Colonic mucosa (tissue), 4 donors: ENCODE measurements around the gene PXMP2. TPM values are rescaled to one million over a fixed set of nuclear protein-coding genes. Genes with fewer than 3 reads are reported as not detected.
"Not testable (repeated sequence)": the region's sequence is repeated elsewhere in the genome, so short reads cannot be mapped to it uniquely, and the experiment has no call there.

Source experiments
- DNase-seq: peaks from one replicate; pipeline ENCODE4 v3.0.0-alpha.2; 2020
- H3K27ac ChIP-seq: fragments of 200-600 bp; one replicate; pipeline ENCODE4 v1.8.0; 2021
- H3K27me3 ChIP-seq: fragments of 200-600 bp; one replicate; pipeline ENCODE4 v1.8.0; 2021
- H3K36me3 ChIP-seq: fragments of 200-600 bp; one replicate; pipeline ENCODE4 v1.8.0; 2021
- H3K4me1 ChIP-seq: fragments of 200-600 bp; one replicate; pipeline ENCODE4 v1.8.0; 2021; ENCODE audit warnings: mild to moderate bottlenecking
- H3K4me3 ChIP-seq: fragments of 200-600 bp; one replicate; pipeline ENCODE4 v1.8.0; 2021
- H3K9ac ChIP-seq, 2 donors: one replicate each; pipeline ENCODE4 v1.7.0; 2013; ENCODE audit warnings: control low read depth in 2 of 2, low read depth in 2 of 2, low read length in 2 of 2
- H3K9me3 ChIP-seq: fragments of 200-600 bp; one replicate; pipeline ENCODE4 v1.8.0; 2021
- intact Hi-C: fragments of 100-400 bp; cut with DNase I; formaldehyde crosslinking; loops from one replicate; pipeline ENCODE4 v1.14.1; 2022
- total RNA-seq, 2 donors: library from RNA; stranded (reverse); fragmentation: NEBNext Ultra II Directional in 1 of 2; extraction: Animal tissue kit (Norgen Biotek cat#: 25700) in 1 of 2; gene quantifications; one replicate each; pipeline ENCODE4 v1.2.1, GENCODE V29; 2021
- TF ChIP-seq, protein P1 (sequence below): fragments of 200-600 bp; IDR thresholded peaks from one replicate; pipeline ENCODE4 v1.8.0; 2022; ENCODE audit warnings: antibody characterized with exemption, mild to moderate bottlenecking
- donor health status: healthy.
- donor health status: DM: no; HTN: no; CAD: no.
- donor health status: DM: no; HTN: no; CAD: no.

PXMP2 gene
- total RNA-seq, 2 donors from 2014 or later, result 64.1 to 82.7 TPM

DNA sequence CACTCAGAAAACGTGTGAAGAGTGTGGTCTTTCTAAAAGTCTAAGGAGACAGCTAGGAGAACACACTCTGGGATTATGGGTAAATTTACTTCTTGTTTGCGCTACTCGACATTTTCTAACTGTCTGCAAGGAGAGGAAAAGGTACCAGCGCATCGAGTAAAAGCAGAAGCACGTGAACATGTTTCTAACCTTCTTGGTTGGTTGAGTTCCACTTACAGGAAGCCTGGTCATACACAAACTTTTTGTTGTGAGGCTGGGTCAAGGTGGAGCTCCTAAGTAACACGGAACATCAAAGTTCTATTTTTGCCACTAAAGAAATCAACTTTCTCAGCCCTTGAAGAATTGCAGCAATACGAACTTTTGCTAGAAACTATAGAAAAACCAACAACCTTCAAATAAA is 54.2 kb downstream of the PXMP2 start:
- Histone ChIP-seq H3K9me3 (no peaks in the 10 kb centered on the region), H3K9ac (no peak overlapping the region), H3K27ac (no peak overlapping the region), H3K36me3 (peaks cover 35% of the 10 kb centered on the region), H3K4me3 (no peak overlapping the region), H3K27me3 (no peaks in the 10 kb centered on the region), H3K4me1 (no peaks in the 10 kb centered on the region)
- TF ChIP-seq, protein P1, sequence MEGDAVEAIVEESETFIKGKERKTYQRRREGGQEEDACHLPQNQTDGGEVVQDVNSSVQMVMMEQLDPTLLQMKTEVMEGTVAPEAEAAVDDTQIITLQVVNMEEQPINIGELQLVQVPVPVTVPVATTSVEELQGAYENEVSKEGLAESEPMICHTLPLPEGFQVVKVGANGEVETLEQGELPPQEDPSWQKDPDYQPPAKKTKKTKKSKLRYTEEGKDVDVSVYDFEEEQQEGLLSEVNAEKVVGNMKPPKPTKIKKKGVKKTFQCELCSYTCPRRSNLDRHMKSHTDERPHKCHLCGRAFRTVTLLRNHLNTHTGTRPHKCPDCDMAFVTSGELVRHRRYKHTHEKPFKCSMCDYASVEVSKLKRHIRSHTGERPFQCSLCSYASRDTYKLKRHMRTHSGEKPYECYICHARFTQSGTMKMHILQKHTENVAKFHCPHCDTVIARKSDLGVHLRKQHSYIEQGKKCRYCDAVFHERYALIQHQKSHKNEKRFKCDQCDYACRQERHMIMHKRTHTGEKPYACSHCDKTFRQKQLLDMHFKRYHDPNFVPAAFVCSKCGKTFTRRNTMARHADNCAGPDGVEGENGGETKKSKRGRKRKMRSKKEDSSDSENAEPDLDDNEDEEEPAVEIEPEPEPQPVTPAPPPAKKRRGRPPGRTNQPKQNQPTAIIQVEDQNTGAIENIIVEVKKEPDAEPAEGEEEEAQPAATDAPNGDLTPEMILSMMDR, result no peak
- no peak for DNase-seq
- intact Hi-C loops, result no loop called here

GRCh38 chr12:132743831-132744230 is 56.4 kb downstream of the PXMP2 start:
- Histone ChIP-seq H3K27ac (no peak overlapping the region), H3K9me3 (no peaks in the 10 kb centered on the region), H3K4me1 (no peaks in the 10 kb centered on the region), H3K4me3 (no peak overlapping the region), H3K9ac (no peak overlapping the region), H3K36me3 (peaks cover 38% of the 10 kb centered on the region), H3K27me3 (no peaks in the 10 kb centered on the region)
- TF ChIP-seq, protein P1, result no peak
- intact Hi-C loops, result no loop called here
- no peak for DNase-seq

DNA sequence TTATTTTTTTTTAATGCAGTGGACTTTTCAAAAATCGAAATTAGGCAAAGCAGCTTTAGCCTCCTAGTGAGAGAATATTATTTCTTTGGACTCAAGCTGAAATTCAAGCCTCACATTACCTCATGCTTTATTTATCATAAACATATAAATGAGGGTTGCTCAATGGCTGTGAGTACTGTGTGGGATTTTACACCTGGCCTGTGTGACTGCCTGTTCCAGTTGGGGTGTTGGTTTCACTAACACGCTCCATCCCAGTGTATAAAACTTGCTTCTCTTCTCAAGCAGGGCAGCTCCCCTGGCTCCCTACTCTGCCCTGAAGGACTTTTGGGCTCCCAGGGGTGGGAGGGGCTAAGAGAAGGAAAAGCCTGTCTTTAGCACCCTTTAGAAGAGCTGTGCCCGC is 59.2 kb downstream of the PXMP2 start:
- intact Hi-C loops, result no loop called here
- Histone ChIP-seq H3K36me3 (peaks cover 32% of the 10 kb centered on the region), H3K4me1 (no peaks in the 10 kb centered on the region), H3K27ac (no peak overlapping the region), H3K9ac (no peak overlapping the region), H3K27me3 (no peaks in the 10 kb centered on the region), H3K4me3 (no peak overlapping the region), H3K9me3 (no peaks in the 10 kb centered on the region)
- no peak for DNase-seq
- TF ChIP-seq, protein P1, result no peak

- Histone ChIP-seq H3K9me3 (no peaks in the 10 kb centered on the region), H3K36me3 (peaks cover 29% of the 10 kb centered on the region), H3K4me3 (no peak overlapping the region), H3K27ac (no peak overlapping the region), H3K27me3 (no peaks in the 10 kb centered on the region), H3K4me1 (no peaks in the 10 kb centered on the region), H3K9ac (no peak overlapping the region)
- intact Hi-C loops, result no loop called here
- no peak for DNase-seq
- TF ChIP-seq, protein P1, result no peak
Measured at GRCh38 chr12:132747395-132747794, 60.0 kb downstream of the PXMP2 start.

DNA sequence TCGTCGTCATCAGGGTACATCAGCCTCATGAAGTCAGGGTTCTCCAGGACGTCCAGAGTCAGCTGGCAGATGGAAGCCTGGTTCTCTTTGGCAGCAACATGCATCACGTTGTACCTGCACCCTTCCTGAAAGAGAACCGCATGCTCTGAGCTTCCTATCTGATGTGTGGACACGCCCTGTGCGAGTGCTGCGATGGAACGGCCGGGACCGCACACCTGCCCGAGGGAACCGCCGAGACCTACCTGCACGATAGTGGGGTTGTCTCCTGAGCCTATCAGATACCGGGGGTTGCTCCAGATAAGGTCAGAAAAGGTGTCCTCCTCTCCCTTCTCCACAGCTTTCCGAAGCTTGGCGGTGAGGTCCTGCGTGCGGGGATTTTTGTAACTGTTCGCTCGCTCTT is 60.5 kb downstream of the PXMP2 start:
- H3K27me3 ChIP-seq, result no peaks in the 10 kb centered on the region
- H3K4me1 ChIP-seq, result no peaks in the 10 kb centered on the region
- DNase-seq, result no peak
- TF ChIP-seq, protein P1, result no peak
- no peaks in the 10 kb centered on the region for H3K9me3 ChIP-seq
- intact Hi-C loops, result no loop called here
- no peak overlapping the region for H3K4me3 ChIP-seq
- H3K36me3 ChIP-seq, result peaks cover 28% of the 10 kb centered on the region
- no peak overlapping the region for H3K27ac ChIP-seq
- H3K9ac ChIP-seq, result no peak overlapping the region

DNA sequence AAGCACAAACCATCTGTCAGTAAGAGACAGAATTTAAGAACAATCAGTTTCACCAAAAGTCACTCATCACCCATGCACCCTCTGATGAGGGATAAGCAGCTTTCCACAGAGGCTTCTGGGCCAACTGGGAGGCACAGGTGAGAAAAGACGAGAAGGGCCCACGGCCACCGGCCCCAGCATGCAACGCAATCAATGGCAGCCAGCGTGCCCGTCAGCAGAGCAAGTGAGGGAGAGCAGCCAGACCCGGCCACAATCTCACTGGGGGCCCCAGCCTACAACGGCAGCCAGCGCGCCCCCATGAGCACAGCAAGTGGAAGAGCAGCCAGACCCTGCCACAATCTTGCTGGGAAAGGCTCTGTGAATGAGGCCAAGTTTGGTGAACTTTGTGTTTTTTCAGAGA is 60.9 kb downstream of the PXMP2 start:
- Histone ChIP-seq H3K36me3 (peaks cover 28% of the 10 kb centered on the region), H3K4me3 (no peak overlapping the region), H3K4me1 (no peaks in the 10 kb centered on the region), H3K9ac (no peak overlapping the region), H3K27ac (no peak overlapping the region), H3K27me3 (no peaks in the 10 kb centered on the region), H3K9me3 (no peaks in the 10 kb centered on the region)
- TF ChIP-seq, protein P1, result no peak
- no peak for DNase-seq
- intact Hi-C loops, result no loop called here

GRCh38 chr12:132753670-132754069 is 66.3 kb downstream of the PXMP2 start:
- DNase-seq, H3K36me3 ChIP-seq, H3K9ac ChIP-seq, H3K9me3 ChIP-seq, H3K27me3 ChIP-seq, H3K4me3 ChIP-seq, intact Hi-C loops, H3K4me1 ChIP-seq, H3K27ac ChIP-seq: not testable (repeated sequence)
